Measurements from ENCODE around the gene MAP3K2. TPM values are rescaled to one million over a fixed set of nuclear protein-coding genes. Genes with fewer than 3 reads are reported as not detected.

MAP3K2 gene
- total and polyA plus RNA-seq, 4 experiments from 2014 or later = 42.5 to 87.2 (median 74.5) TPM

- Mint-ChIP-seq H3K4me1 (peaks cover 41 to 81% (median 60%) of the 10 kb centered on the region in 4 donors), H3K4me3 (peak overlapping the region in 4 of 8 donors; percentile 1 to 45 (median 17)), H3K27me3 (no peaks in the 10 kb centered on the region), H3K36me3 (peaks cover 3 to 12% of the 10 kb centered on the region in 2 donors), H3K27ac (peak overlapping the region in 1 of 7 donors; percentile 20), H3K9me3 (peaks cover 0 to 3% (median 0%) of the 10 kb centered on the region in 8 donors)
- Histone ChIP-seq H3K4me3 (ENCODE audit: low read length in 2 of 2) (no peak overlapping the region), H3K36me3 (ENCODE audit: insufficient read depth, low read length) (no peaks in the 10 kb centered on the region), H3K27ac (ENCODE audit: low read depth, low read length) (no peak overlapping the region), H3K4me1 (ENCODE audit: insufficient read depth, low read length) (peaks cover 38% of the 10 kb centered on the region), H3K9me3 (ENCODE audit: control insufficient read depth in 1 of 2, low read length in 2 of 2) (no peaks in the 10 kb centered on the region), H3K27me3 (ENCODE audit: insufficient read depth, low read length) (no peaks in the 10 kb centered on the region)
- ChIA-PET CTCF (ENCODE audit: partially characterized antibody) (no interaction called here), POLR2A (ENCODE audit: partially characterized antibody) (no interaction called here)
- DNase-seq = no peak
- intact Hi-C loops (cut with micrococcal nuclease) = loop anchor here (10.0 kb wide), 1 partner anchor 297 kb away; the partner anchor contains the start of gene GPR17
These were observed 39.9 kb downstream of the MAP3K2 start for GRCh38 chr2:127347734-127348392.

DNA sequence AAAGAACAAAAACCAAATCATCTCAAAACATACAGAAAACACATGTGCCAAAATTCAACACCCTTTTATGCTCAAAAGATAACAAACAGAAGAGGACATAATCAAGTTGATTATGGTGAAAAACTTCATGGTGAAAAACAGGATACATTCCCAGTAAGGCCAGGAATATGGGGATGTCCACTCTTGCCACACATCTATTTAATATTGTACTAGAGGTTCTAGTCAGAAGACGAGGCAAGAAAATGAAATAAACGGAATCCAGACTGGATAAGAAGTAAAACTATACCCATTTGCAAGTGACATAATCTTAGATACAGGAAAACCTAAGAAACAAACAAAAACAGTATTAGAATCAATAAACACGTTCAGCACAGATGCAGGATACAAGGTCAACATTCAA lies 40.8 kb downstream of the MAP3K2 start:
- no peak overlapping the region for H3K27ac Mint-ChIP-seq
- Histone ChIP-seq H3K36me3 (ENCODE audit: insufficient read depth, low read length) (peaks cover 3% of the 10 kb centered on the region), H3K4me1 (ENCODE audit: insufficient read depth, low read length) (peaks cover 38% of the 10 kb centered on the region), H3K27ac (ENCODE audit: low read depth, low read length) (no peak overlapping the region), H3K9me3 (ENCODE audit: control insufficient read depth in 1 of 2, low read length in 2 of 2) (no peaks in the 10 kb centered on the region), H3K27me3 (ENCODE audit: insufficient read depth, low read length) (no peaks in the 10 kb centered on the region), H3K4me3 (ENCODE audit: low read length in 2 of 2) (no peak overlapping the region)
- H3K4me1 Mint-ChIP-seq = peaks cover 39 to 76% (median 58%) of the 10 kb centered on the region in 4 donors
- intact Hi-C loops (cut with micrococcal nuclease) = loop anchor here (10.0 kb wide), 1 partner anchor 298 kb away; the partner anchor contains the start of gene GPR17
- no peak overlapping the region for H3K4me3 Mint-ChIP-seq
- DNase-seq = no peak
- H3K9me3 Mint-ChIP-seq = peaks cover 0 to 3% (median 0%) of the 10 kb centered on the region in 8 donors
- ChIA-PET CTCF (ENCODE audit: partially characterized antibody) (no interaction called here), POLR2A (ENCODE audit: partially characterized antibody) (no interaction called here)
- peaks cover 11 to 16% of the 10 kb centered on the region in 2 donors for H3K36me3 Mint-ChIP-seq
- no peaks in the 10 kb centered on the region for H3K27me3 Mint-ChIP-seq

GRCh38 chr2:127343277-127343676 lies 44.5 kb downstream of the MAP3K2 start:
- Mint-ChIP-seq H3K9me3 (peaks cover 0 to 3% (median 0%) of the 10 kb centered on the region in 8 donors), H3K4me3 (no peak overlapping the region), H3K27me3 (no peaks in the 10 kb centered on the region), H3K4me1 (peaks cover 19 to 44% (median 32%) of the 10 kb centered on the region in 4 donors), H3K36me3 (peaks cover 27 to 28% of the 10 kb centered on the region in 2 donors), H3K27ac (no peak overlapping the region)
- DNase-seq = no peak
- H3K9me3 ChIP-seq (ENCODE audit: control insufficient read depth in 1 of 2, low read length in 2 of 2) = no peaks in the 10 kb centered on the region
- no peaks in the 10 kb centered on the region for H3K27me3 ChIP-seq (ENCODE audit: insufficient read depth, low read length)
- H3K27ac ChIP-seq (ENCODE audit: low read depth, low read length) = no peak overlapping the region
- H3K36me3 ChIP-seq (ENCODE audit: insufficient read depth, low read length) = peaks cover 6% of the 10 kb centered on the region
- ChIA-PET CTCF (ENCODE audit: partially characterized antibody) (no interaction called here), POLR2A (ENCODE audit: partially characterized antibody) (no interaction called here)
- intact Hi-C loops (cut with micrococcal nuclease) = loop anchor here (10.0 kb wide), 1 partner anchor 302 kb away; the partner anchor contains the start of gene GPR17
- peaks cover 13% of the 10 kb centered on the region for H3K4me1 ChIP-seq (ENCODE audit: insufficient read depth, low read length)
- H3K4me3 ChIP-seq (ENCODE audit: low read length in 2 of 2) = no peak overlapping the region

GRCh38 chr2:127342101-127342500 lies 45.7 kb downstream of the MAP3K2 start:
- H3K27me3 Mint-ChIP-seq = no peaks in the 10 kb centered on the region
- intact Hi-C loops (cut with micrococcal nuclease) = loop anchor here (10.0 kb wide), 1 partner anchor 303 kb away; the partner anchor contains the start of gene GPR17
- Histone ChIP-seq H3K4me3 (ENCODE audit: low read length in 2 of 2) (no peak overlapping the region), H3K9me3 (ENCODE audit: control insufficient read depth in 1 of 2, low read length in 2 of 2) (no peaks in the 10 kb centered on the region), H3K36me3 (ENCODE audit: insufficient read depth, low read length) (peaks cover 9% of the 10 kb centered on the region), H3K27me3 (ENCODE audit: insufficient read depth, low read length) (no peaks in the 10 kb centered on the region), H3K4me1 (ENCODE audit: insufficient read depth, low read length) (peaks cover 1% of the 10 kb centered on the region), H3K27ac (ENCODE audit: low read depth, low read length) (no peak overlapping the region)
- CTCF ChIA-PET (ENCODE audit: partially characterized antibody) = no interaction called here
- H3K4me1 Mint-ChIP-seq = peaks cover 13 to 34% (median 24%) of the 10 kb centered on the region in 4 donors
- H3K9me3 Mint-ChIP-seq = peaks cover 0 to 3% (median 0%) of the 10 kb centered on the region in 8 donors
- H3K27ac Mint-ChIP-seq = peak overlapping the region in 1 of 7 donors; percentile 4
- POLR2A ChIA-PET (ENCODE audit: partially characterized antibody) = no interaction called here
- peaks cover 32 to 39% of the 10 kb centered on the region in 2 donors for H3K36me3 Mint-ChIP-seq
- H3K4me3 Mint-ChIP-seq = no peak overlapping the region
- DNase-seq = no peak

- H3K4me1 ChIP-seq (ENCODE audit: insufficient read depth, low read length) = no peaks in the 10 kb centered on the region
- Mint-ChIP-seq H3K27ac (no peak overlapping the region), H3K9me3 (no peaks in the 10 kb centered on the region), H3K27me3 (no peaks in the 10 kb centered on the region), H3K4me3 (no peak overlapping the region), H3K36me3 (peaks cover 25 to 66% of the 10 kb centered on the region in 2 donors), H3K4me1 (peaks cover 0 to 5% (median 2%) of the 10 kb centered on the region in 4 donors)
- intact Hi-C loops (cut with micrococcal nuclease) = no loop called here
- no peak overlapping the region for H3K27ac ChIP-seq (ENCODE audit: low read depth, low read length)
- H3K27me3 ChIP-seq (ENCODE audit: insufficient read depth, low read length) = no peaks in the 10 kb centered on the region
- H3K36me3 ChIP-seq (ENCODE audit: insufficient read depth, low read length) = peaks cover 15% of the 10 kb centered on the region
- ChIA-PET POLR2A (ENCODE audit: partially characterized antibody) (no interaction called here), CTCF (ENCODE audit: partially characterized antibody) (interaction anchor here (1.3 kb wide), 1 partner anchor 83 kb away, joined by 3 read pairs; no protein-coding TSS in a partner anchor)
- no peak overlapping the region for H3K4me3 ChIP-seq (ENCODE audit: low read length in 2 of 2)
- no peaks in the 10 kb centered on the region for H3K9me3 ChIP-seq (ENCODE audit: control insufficient read depth in 1 of 2, low read length in 2 of 2)
- no peak for DNase-seq
These were observed 55.4 kb downstream of the MAP3K2 start for GRCh38 chr2:127332335-127332734.

- DNase-seq = no peak
- no peaks in the 10 kb centered on the region for H3K27me3 Mint-ChIP-seq
- H3K36me3 Mint-ChIP-seq = peaks cover 29 to 64% of the 10 kb centered on the region in 2 donors
- no peak overlapping the region for H3K4me3 Mint-ChIP-seq
- Histone ChIP-seq H3K4me3 (ENCODE audit: low read length in 2 of 2) (no peak overlapping the region), H3K9me3 (ENCODE audit: control insufficient read depth in 1 of 2, low read length in 2 of 2) (no peaks in the 10 kb centered on the region), H3K27ac (ENCODE audit: low read depth, low read length) (no peak overlapping the region), H3K36me3 (ENCODE audit: insufficient read depth, low read length) (peaks cover 12% of the 10 kb centered on the region), H3K4me1 (ENCODE audit: insufficient read depth, low read length) (no peaks in the 10 kb centered on the region), H3K27me3 (ENCODE audit: insufficient read depth, low read length) (no peaks in the 10 kb centered on the region)
- no peak overlapping the region for H3K27ac Mint-ChIP-seq
- CTCF ChIA-PET (ENCODE audit: partially characterized antibody) = interaction anchor here (1.8 kb wide), 1 partner anchor 149 kb away, joined by 6 read pairs; no protein-coding TSS in a partner anchor
- intact Hi-C loops (cut with micrococcal nuclease) = no loop called here
- H3K9me3 Mint-ChIP-seq = no peaks in the 10 kb centered on the region
- POLR2A ChIA-PET (ENCODE audit: partially characterized antibody) = no interaction called here
- H3K4me1 Mint-ChIP-seq = peaks cover 0 to 5% (median 2%) of the 10 kb centered on the region in 4 donors
These were observed 57.0 kb downstream of the MAP3K2 start for GRCh38 chr2:127330753-127331152.

DNA sequence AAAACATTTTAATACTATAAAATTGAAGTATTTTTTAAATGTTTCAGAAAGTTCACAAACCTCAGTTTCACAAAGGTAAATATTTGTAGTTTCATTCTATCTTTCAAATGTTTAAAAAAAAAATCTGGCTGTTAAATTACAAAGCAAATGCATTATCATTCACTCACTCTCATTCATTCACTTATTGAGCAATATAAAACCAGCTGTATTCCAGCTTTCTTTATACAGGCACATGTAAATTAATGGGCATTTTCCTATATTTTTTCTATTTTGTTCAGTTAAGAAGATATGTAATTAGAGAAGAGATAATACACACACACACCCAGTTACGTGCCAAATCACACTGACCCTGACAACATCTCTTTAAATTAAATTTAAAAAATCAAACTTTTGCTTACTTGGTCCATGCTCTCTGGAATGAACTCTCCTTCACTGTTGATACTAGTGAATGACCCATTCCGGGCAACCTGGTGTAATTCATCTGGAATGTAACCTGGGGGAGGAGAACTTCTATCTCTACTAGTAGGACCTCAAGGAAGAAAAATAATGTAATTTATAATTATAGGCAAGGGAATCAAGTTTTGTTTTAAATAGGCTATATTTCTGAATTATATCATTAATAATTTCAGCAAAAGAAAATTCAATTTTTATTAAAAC lies 61.4 kb downstream of the MAP3K2 start:
- Mint-ChIP-seq H3K36me3 (peaks cover 44 to 60% of the 10 kb centered on the region in 2 donors), H3K27ac (no peak overlapping the region), H3K4me1 (no peaks in the 10 kb centered on the region), H3K9me3 (no peaks in the 10 kb centered on the region), H3K4me3 (no peak overlapping the region), H3K27me3 (no peaks in the 10 kb centered on the region)
- no peak for DNase-seq
- peaks cover 15% of the 10 kb centered on the region for H3K36me3 ChIP-seq (ENCODE audit: insufficient read depth, low read length)
- no peaks in the 10 kb centered on the region for H3K9me3 ChIP-seq (ENCODE audit: control insufficient read depth in 1 of 2, low read length in 2 of 2)
- H3K4me1 ChIP-seq (ENCODE audit: insufficient read depth, low read length) = no peaks in the 10 kb centered on the region
- H3K27me3 ChIP-seq (ENCODE audit: insufficient read depth, low read length) = no peaks in the 10 kb centered on the region
- CTCF ChIA-PET (ENCODE audit: partially characterized antibody) = interaction anchor here (0.7 to 2.1 kb wide), 3 partner anchors 89 to 153 kb away, joined by 3 to 8 read pairs (median 4); no protein-coding TSS in a partner anchor
- no peak overlapping the region for H3K27ac ChIP-seq (ENCODE audit: low read depth, low read length)
- intact Hi-C loops (cut with micrococcal nuclease) = no loop called here
- POLR2A ChIA-PET (ENCODE audit: partially characterized antibody) = no interaction called here
- H3K4me3 ChIP-seq (ENCODE audit: low read length in 2 of 2) = no peak overlapping the region

Measured in CD4-positive, alpha-beta memory T cell (primary cell).